Lung microvascular endothelial cell (primary cell): ENCODE results near the gene APPL2. TPM values are rescaled to one million over a fixed set of nuclear protein-coding genes. Genes with fewer than 3 reads are reported as not detected.

Experiments used
- DNase-seq, 2 donors: peaks; one replicate each; pipeline versions ENCODE4 v3.0.0 to v3.0.0-alpha.2; 2010; ENCODE audit warnings: low read depth in 2 of 2
- total RNA-seq: library from RNA; depleted of rRNA; stranded (reverse); fragments of >200 nt; gene quantifications from 2 replicates; pipeline ENCODE4 v1.2.1, GENCODE V29; 2014

APPL2 gene
- total RNA-seq, 1 donor from 2014 or later: 15.5 TPM

DNA sequence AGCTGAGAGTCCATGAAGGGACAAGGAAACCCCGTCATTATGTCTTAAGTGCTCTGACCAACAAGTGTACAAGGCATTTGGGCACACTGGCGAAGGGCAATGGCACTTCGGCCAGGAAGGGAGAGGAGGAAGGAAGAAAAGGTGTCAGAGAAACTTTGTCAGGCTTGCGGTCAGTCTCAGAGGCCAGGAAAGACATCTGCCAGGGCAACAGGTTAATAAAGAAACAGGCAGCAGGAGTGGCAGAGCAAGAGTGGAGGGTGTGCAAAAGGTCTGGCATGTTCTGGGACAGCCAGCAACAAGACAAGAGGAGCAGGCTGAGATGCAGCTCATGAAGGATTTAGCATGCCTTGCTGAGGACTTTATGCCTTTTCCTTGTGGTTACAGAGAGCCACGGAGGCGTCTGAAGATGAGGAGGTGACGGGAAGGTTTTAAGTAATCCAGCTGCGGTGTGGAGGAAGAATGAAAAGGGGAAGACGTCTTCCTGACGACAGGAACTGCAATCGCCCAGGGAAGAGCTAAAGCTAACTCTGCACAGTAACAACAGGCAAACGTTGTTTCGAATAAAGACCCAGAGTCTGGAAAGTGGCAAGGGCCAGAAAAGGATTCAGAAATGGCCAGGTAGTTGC lies 13.1 kb downstream of the APPL2 start:
- DNase-seq: no peak

DNA sequence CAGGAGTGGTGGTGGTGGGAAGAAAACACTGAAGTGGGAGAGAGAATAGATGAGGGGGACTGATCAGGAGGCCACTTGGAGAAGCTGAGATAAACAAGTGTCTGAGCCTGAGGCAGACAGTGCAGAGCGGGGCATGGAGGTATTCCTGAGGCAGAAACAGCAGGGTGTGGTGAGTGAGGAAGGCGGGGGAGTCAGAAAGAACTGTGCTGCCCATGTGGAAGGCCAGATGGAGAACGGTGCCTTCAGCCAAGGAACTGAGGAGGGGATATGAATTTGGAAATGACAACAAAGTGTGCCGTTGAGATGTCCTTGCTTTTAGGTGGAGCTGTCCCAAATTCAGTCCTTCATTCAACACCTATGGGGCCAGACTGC lies 13.7 kb downstream of the APPL2 start:
- DNase-seq: no peak

DNA sequence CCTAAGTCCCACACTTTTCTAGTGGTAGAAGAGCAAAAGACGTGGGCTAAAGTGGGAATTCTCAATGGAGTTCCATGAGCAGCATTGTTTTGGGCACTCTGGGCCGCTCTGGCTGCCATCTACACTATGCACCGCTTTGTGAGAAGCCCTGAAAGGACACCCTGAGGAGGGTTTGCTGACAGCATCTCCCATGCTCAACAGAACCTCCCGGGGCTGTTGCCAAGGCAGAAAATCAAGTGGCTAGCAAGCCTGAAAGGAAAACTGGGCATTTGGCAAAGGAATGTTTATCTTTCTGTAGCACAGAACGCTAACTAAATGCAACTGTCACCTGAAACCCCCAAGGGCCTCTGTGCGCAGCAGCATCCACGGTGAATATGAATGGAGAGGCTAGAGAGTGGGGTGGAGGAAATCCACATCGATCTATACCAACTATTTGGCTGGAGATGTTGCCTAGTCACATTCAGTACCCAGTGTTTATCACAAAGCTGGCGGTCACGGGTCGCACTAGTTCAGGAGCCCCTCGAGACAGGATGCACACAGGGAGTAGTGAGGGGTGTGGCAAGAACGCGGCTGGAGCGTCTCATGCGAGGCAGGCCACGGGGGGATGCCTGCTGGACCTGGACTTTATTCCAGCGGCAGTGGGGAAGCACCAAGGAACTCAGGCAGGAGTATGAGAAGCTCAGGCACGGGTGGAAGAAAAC lies 14.2 kb downstream of the APPL2 start:
- DNase-seq: no peak

DNA sequence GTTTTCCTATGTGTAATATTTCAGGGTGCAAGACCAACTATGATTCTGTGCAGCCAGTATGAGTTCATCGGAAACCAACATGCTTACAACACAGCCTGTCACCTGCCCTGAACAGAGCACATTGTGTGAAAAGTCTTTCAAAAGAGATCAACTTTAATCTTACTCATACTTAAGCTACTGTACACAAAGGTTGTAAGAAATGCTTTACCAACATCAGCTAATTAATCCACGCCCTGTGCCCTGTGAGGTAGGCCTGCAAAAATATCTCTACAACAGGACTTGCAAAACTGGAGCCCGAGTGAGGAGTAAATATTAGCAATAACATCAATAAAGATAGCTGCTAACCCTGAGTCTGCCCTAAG lies 15.1 kb downstream of the APPL2 start:
- no peak for DNase-seq

DNA sequence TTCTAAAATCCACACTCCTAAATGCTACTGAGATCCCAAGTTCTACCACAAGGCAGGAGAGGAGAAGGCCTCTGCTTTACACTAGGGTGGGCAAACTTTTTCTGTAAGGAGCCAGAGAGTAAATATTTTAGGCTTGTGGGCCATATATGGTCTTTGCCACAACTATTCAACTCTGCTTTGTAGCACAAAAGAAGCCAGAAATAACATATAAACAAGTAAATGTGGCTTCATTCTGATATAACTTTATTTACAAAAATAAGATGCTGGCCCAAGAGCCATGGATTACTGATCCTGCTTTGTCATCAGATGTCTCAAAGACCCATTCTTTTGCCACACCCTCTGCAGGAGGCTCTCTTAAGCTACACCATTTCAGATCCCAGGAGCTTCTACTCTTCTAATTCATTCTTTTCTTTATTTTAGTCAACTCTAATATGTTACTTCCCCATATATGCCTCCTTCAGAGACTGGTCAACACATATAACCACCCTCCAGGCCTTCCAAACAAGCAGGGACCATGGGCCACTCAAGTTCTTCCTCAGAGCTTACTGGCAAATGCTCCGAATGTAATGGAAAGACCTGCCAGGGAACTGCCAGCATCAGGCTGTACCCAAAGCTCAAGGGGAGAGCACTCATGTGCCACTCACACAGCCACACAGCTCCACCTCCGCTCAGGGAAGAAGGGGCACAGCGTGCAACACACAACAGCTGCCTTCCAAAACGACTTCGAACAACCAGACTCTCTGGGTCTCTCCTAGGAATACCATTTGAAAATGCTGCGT lies 15.6 kb downstream of the APPL2 start:
- DNase-seq: no peak

DNA sequence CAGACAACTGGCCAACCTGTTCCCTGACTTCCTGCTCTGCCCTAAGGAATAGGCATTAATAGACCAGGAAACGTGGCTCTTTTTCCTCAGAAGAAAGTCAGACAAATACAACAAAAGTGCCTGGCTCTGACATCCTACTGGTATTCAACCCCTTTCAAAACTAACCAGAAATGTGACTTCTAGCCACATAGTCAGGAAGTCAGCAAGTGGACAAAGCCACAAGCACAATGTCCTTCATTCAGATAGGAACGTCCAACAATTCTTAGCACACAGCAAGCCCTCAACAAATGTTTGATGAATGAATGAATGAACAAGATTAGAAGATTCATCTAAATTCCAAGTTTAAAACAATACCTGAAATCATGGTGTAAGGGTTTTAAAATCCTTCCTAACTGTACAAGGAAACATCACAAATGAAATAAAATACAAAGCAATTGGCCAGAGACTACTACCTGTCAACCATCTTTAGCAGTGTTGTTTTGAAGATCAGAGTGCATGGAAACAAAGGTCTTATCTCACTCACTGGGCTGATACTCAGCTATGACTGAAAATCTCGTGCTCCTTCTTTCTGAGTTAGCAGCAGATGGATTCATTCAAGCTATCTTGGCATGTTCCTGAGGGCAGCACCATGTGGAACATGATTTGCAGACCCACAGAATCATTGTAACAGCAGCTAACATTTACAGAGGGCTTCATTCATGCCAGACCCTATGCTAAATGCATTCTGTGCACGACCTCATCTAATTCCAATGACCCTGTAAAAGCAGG lies 16.5 kb downstream of the APPL2 start:
- no peak for DNase-seq

DNA sequence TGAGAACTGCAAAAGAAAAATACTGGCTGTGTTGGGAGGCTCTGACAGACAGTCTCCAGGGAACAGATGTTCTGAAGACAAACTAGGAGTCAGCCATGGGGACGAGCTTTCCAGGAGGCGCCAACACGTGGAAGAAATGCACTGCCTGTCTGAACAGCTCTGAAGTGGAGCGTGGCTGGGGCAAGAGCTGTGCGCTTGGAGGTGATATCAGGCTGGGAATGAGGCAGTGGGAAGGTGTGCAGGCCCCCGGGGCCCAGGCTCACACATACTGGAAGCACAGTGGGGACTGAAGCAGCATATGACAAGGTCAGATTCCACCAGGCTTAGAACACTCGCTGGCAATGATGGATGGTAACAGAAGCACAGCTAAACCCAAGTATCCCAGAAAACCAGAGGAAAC lies 17.5 kb downstream of the APPL2 start:
- no peak for DNase-seq

DNA sequence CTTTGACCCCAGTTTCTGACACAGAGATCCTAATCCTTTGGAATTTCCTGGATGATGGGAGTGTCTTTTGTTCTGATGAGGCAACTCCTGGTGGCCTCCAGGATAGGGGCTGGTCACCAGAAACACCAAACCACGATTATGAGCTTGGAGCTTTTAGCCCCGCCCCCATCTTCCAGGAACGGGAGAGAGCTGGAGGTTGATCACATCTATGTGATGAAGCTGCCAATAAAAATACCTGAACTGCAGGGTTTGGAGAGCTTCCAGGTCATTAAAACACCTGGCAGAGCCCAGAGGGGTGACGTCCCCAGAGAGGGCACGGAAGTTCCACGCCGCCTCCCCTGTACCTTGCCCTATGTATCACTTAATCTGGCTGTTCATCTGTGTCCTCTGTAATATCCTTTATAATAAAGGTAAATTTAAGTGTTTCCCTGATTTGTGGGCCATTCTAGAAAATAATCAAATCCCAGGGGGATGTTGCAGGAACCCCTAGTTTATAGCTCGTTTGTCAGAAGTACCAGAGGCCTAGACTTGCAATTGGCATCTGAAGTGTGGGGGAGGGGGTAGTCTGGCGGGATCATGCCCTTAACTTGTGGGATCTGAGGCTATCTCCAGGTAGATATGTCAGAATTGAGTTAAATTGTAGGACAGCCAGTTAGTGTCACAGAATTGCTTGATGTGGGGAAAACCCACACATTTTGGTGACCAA lies 21.2 kb downstream of the APPL2 start:
- DNase-seq: peak; percentile 50 to 65

DNA sequence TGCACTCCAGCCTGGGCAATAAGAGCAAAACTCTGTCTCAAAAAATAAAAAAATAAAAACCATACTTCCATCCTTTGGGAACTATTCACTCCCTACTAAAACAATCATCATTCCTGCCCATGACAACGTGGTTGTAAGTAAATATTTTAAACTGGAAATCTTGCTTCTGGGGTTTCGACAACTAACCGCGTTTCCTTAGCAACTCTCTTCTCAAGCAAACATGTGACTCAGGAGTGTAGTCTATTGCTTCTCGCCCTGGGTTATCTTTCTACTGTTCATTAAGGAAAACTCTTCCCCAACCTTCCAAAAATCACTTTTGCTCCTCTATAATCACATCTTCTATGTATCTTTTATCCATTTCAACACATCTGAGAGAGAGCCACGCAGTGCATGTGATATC lies 21.8 kb downstream of the APPL2 start:
- peak; percentile 36 to 68 for DNase-seq

DNA sequence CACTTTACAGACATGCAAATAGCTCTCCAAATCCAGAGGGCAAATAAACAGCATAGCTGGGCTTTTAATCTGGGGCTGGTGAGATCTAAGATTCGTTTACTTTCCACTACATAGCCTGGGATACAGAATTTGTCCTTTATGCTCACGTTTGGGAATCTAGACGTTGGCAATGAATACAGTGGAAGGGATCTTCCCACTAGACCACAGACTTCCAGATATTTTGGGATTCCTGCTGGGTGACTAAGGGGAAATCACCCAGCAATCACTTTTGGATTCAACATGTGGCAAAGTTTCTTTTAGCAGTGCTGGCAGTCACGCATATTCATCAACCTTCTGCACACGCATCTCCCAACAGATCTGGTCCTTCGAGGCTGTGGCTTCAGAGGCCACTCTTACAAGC lies 23.5 kb downstream of the APPL2 start:
- DNase-seq: peak in 1 of 2 donors; percentile 68

DNA sequence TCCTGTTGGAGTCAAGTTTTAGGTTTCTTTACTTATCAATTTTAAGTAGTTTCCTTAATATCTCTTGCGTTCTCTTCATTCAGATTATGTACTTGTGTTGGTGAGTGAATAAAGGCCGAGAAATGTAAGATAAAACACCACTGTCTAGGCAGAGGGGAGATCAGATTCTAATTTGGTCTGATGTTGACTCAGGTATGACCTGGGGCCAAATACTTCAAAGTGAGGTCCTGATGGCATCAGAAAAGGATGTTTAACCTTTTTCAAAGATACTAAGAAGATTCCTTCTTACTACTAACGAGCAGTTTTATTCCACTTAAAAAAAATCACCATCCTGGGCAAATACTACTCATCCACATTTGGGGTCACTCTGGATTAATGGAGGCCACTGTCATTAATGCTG lies 26.9 kb downstream of the APPL2 start:
- DNase-seq: no peak

DNA sequence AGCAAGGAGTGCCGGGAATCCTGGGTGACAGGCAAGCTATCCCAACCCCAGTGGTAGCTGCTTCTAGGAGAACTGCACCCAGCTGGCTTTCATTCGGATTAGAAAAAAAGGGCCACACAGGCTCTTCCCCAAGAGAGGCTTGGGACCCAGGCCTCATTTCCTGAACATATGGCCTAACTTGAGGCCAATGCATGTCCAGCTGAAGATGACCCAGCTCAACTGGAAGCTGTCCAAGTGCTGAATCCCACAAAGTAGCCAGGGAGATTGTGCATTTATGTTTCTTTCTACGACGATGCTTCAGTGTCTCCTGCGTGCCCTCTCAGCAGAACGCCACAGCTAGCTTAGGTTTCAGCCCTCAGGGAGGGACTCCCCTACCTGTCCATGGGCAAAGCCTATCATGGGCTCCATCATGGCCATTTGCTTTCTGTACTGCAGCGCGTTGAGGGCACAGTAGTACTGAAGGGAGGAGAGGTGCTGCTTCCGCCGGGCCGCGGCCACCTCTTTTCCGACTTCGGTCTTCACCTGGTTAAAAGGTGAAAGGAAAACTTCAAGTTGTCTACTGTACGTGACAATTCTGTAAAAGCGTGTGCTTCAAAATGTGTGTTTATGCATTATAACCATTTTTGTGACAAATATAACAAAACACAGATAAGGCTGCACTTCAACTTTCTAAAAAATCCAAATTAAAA lies 29.1 kb downstream of the APPL2 start:
- peak in 1 of 2 donors; percentile 32 for DNase-seq

DNA sequence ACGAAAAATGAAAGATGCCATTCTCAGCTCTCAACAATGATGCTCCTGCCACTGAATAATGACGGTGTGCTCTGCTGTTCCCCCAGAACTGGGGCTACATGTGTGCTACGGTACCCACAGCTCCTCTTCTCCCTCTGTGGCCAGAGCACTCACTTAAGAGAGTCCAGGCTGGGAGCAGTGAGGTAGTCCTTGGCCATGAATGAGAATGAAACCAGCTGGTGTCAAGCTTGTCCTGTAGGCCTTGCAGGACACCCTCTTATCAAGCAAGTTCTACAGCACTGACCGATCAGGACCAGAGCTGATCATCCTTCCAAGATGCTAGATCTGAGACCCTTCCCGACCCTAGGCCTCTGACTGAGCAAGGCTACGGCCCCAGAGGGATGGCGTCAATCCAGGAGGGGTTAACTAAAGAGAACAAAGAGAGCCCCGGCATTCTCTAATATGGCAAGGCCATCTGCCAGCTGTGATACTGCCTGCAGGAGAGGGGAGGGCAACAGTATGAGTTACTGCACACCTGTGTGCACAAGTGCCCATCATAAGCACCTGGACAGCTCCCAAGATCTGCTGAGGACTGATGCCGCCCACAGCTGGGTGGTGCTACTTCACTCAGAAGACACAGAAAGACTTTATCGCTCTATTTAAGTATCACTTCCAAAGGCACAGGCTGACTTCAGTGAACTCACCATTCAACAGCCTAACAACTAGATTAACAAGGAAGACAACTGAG lies 30.5 kb downstream of the APPL2 start:
- no peak for DNase-seq

DNA sequence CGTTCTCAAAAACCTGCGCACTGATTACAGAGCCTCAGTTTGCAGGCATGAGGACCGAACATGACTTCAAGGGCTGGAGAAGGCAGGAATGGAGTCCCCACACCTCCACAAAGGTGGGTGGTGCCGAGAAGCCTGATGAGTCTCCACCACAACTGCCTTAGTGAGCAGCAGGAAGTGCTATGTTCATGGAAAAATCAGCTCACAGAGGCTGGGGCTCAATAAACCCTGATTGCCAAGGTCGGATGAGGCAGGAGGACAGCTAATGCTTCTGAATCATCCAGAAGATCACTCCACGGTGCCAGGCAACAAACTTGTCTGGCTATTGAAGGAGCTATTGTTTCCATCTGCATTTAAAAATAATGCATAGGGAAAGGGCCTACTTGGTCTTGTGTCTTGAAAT lies 31.1 kb downstream of the APPL2 start:
- peak; percentile 72 to 84 for DNase-seq

DNA sequence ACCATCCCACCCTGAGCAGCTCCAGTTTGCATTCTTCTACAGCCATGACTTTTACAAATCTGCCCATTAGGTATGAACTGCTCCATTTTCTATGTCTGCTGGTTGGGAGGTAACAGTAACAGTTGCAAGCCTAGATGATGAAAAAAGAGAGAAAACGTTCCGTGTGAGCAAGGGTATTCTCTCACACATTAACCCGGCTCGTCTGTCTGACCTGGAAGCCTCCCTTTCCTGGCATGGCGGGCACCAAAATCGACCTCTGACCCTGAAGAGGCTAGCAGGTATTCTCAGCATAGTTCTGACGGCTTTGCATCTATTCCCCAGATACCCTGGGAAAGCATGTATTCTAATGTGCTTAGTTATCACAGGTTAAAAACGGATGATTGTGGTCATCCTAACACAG lies 31.8 kb downstream of the APPL2 start:
- no peak for DNase-seq

DNA sequence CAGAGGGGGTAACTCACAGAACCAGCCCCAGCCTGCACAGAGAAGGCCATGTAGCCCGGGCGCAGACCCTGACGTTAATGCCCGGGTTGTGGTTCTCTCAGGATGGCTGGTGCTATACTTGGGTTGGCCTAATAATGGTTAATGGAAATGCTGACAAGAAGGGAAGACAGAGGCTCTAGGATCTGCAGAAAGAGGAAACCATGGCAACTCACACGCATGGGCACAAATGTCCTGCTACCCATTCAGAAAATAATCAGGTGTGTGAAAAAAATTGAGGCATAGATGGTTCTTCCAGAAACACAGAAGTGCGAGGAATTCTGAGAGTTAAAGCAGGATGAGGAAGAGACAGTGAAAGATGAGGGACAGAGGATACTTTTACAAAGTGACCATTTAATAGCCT lies 33.8 kb downstream of the APPL2 start:
- no peak for DNase-seq

DNA sequence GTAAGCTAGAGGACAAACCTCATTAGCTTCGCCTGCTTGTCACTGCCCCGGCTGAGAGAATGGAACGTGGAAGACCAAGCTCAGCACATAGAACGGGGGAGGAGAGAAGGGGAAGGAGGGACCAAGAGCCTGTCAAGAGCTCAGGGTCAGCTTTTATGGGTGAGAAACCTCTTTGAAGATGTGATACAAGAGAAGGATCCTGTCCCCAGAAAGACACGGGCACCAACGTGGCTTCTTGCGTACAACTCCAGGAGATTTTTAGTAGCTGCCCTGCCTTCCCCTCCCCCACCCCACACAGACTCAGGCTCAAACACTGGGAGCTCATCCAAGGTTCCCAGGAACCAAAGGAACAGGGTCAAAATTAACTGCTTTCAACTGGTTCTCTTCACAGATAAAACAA lies 34.7 kb downstream of the APPL2 start:
- DNase-seq: no peak

DNA sequence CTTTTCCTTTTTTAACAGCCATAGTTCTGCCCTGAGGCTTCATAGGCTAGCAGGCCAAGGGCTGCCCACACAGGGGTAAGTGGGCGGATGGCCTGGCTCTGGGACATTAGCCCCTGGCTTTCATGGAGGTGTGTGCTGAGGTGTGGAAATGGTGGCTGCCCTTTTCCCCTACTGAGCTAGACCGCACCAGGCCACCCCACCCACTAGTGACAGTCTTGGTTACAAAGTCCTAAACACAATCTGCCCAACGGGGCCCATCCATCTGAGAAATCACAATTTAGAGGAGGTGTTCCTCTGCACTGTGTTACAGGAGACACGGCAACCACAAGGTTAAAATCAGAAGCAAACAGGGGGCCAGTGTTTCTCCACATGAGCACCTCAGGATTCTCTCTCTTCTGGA lies 35.6 kb downstream of the APPL2 start:
- no peak for DNase-seq

DNA sequence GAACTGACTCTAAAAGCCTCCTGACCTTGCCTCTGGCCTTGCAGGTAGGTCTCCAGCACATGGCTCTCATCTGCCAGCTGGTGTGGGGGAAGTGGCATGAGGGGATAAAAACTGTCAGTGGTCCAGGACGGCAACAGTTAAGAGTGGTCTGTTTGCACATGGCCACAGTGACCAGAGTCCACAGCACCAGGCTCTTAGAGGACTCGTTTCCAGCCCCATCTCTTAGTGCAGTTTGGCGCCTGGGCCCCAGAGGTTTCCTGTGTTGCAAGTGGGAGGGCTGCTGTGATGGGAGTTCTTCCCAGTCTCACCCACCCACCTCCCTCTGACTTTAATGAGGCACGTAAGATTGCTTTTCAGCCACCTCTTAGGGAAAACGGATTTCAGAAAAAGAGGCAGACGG lies 37.0 kb downstream of the APPL2 start:
- DNase-seq: no peak

DNA sequence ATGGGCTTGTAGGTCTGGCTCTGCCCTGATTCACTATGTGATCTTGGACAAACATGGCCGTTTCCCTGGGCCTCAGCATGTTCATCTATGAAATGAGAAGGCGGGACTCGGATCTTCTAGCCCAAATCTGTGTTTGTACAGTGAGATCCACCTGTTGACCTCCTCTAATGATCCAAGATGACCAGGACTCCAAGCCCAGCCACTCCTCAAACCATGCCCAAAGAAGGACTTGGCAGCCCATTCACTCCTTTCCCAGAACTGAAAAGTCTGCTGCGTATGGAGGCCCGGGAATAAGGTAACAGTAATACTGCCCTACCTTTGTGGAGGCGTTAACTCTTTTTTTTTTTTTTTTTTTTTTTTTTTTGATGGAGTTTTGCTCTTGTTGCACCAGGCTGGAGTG lies 39.9 kb downstream of the APPL2 start:
- no peak for DNase-seq
